HG03354 (cell line): ENCODE data around the gene KIF1A.

Experiments
- ATAC-seq: cut with Tn5 transposase; IDR thresholded peaks from one replicate; pipeline ENCODE4 v1.9.1; 2021; ENCODE audit warnings: mild to moderate bottlenecking; ENCODE audit not compliant: unreplicated experiment, poor library complexity, severe bottlenecking

KIF1A gene

GRCh38 chr2:240819858-240820606, at the start of gene KIF1A:
TSS of gene KIF1A (minus strand) at chr2:240820219. CDS start at chr2:240797752, 22,467 bp downstream.
- no peak for ATAC-seq

GRCh38 chr2:240869109-240869955, 49.3 kb upstream of the KIF1A start:
- no peak for ATAC-seq

GRCh38 chr2:240868286-240869108, 48.5 kb upstream of the KIF1A start, which contains the start of gene AGXT:
TSS of gene AGXT (plus strand) at chr2:240868824. CDS start at chr2:240868866, 42 bp downstream.
- ATAC-seq, result no peak

- no peak for ATAC-seq
These were observed 45.4 kb upstream of the KIF1A start for GRCh38 chr2:240865391-240865790.

GRCh38 chr2:240864475-240864874, 44.5 kb upstream of the KIF1A start:
- ATAC-seq, result no peak

GRCh38 chr2:240861547-240861946, 41.5 kb upstream of the KIF1A start:
- ATAC-seq, result no peak

GRCh38 chr2:240858871-240859270, 38.9 kb upstream of the KIF1A start:
- ATAC-seq, result no peak

GRCh38 chr2:240858321-240858720, 38.3 kb upstream of the KIF1A start:
- ATAC-seq, result no peak

GRCh38 chr2:240857039-240858008, 37.3 kb upstream of the KIF1A start:
- no peak for ATAC-seq

GRCh38 chr2:240856151-240856980, 36.3 kb upstream of the KIF1A start:
- no peak for ATAC-seq

- ATAC-seq, result no peak
These were observed 35.7 kb upstream of the KIF1A start for GRCh38 chr2:240855670-240856069.

GRCh38 chr2:240852671-240853314, 32.8 kb upstream of the KIF1A start:
- no peak for ATAC-seq

GRCh38 chr2:240851078-240851991, 31.3 kb upstream of the KIF1A start:
- peak; percentile 50 for ATAC-seq

- ATAC-seq, result no peak
These were observed 30.7 kb upstream of the KIF1A start for GRCh38 chr2:240850756-240851077.

GRCh38 chr2:240850026-240850425, 30.0 kb upstream of the KIF1A start:
- ATAC-seq, result no peak

GRCh38 chr2:240848900-240849680, 29.1 kb upstream of the KIF1A start:
- ATAC-seq, result no peak
